H9 (cell line): ENCODE measurements around the gene BCCIP. TPM values are rescaled to one million over a fixed set of nuclear protein-coding genes. Genes with fewer than 3 reads are reported as not detected.

ENCODE experiments used
- DNase-seq: peaks from one replicate; pipeline ENCODE4 v3.0.0-alpha.2; 2017
- H2AFZ ChIP-seq: one replicate; pipeline ENCODE4 v1.6.1; 2013; ENCODE audit warnings: mild to moderate bottlenecking, low read length, control low read depth, moderate library complexity
- H2AK5ac ChIP-seq: 2 replicates; pipeline ENCODE4 v1.6.1; 2013; ENCODE audit warnings: low read length, control low read depth, mixed read lengths; ENCODE audit not compliant: insufficient read length
- H2BK120ac ChIP-seq: one replicate; pipeline ENCODE4 v1.6.1; 2013; ENCODE audit warnings: low read depth, mild to moderate bottlenecking, low read length, control low read depth, inconsistent platforms; ENCODE audit not compliant: poor library complexity, severe bottlenecking
- H2BK12ac ChIP-seq: 2 replicates; pipeline ENCODE4 v1.6.1; 2013; ENCODE audit warnings: low read length, control low read depth, mixed read lengths, low read depth; ENCODE audit not compliant: insufficient read length
- H2BK15ac ChIP-seq: 2 replicates; pipeline ENCODE4 v1.6.1; 2013; ENCODE audit warnings: low read depth, low read length, control low read depth
- H2BK20ac ChIP-seq: one replicate; pipeline ENCODE4 v1.6.1; 2013; ENCODE audit warnings: low read depth, mild to moderate bottlenecking, low read length, control low read depth, inconsistent platforms; ENCODE audit not compliant: poor library complexity, severe bottlenecking
- H2BK5ac ChIP-seq: 2 replicates; pipeline ENCODE4 v1.6.1; 2013; ENCODE audit warnings: low read length, control low read depth, mixed read lengths; ENCODE audit not compliant: insufficient read length
- H3K14ac ChIP-seq: 2 replicates; pipeline ENCODE4 v1.6.1; 2013; ENCODE audit warnings: low read length, control low read depth; ENCODE audit not compliant: insufficient read depth
- H3K18ac ChIP-seq: 2 replicates; pipeline ENCODE4 v1.6.1; 2013; ENCODE audit warnings: low read depth, mild to moderate bottlenecking, mixed read lengths, low read length, control low read depth; ENCODE audit not compliant: insufficient read length
- H3K23ac ChIP-seq: 2 replicates; pipeline ENCODE4 v1.6.1; 2013; ENCODE audit warnings: low read length, control low read depth, mixed read lengths, low read depth; ENCODE audit not compliant: insufficient read length
- H3K23me2 ChIP-seq: 2 replicates; pipeline ENCODE4 v1.6.1; 2013; ENCODE audit warnings: low read depth, mild to moderate bottlenecking, mixed read lengths, low read length, control low read depth; ENCODE audit not compliant: insufficient read length, poor library complexity, severe bottlenecking
- H3K27ac ChIP-seq: 2 replicates; pipeline ENCODE4 v1.5.1; 2013; ENCODE audit warnings: low read length, control low read depth, mixed read lengths, low read depth; ENCODE audit not compliant: insufficient read length
- H3K27me3 ChIP-seq: 2 replicates; pipeline ENCODE4 v1.6.1; 2013; ENCODE audit warnings: low read length, control low read depth, inconsistent platforms; ENCODE audit not compliant: insufficient read depth
- H3K4ac ChIP-seq: 2 replicates; pipeline ENCODE4 v1.6.1; 2013; ENCODE audit warnings: low read depth, mild to moderate bottlenecking, control low read depth, inconsistent platforms, low read length, moderate library complexity
- H3K4me1 ChIP-seq: 2 replicates; pipeline ENCODE4 v1.6.1; 2013; ENCODE audit warnings: low read length, control low read depth, inconsistent platforms; ENCODE audit not compliant: insufficient read depth
- H3K4me2 ChIP-seq: 2 replicates; pipeline ENCODE4 v1.6.1; 2013; ENCODE audit warnings: low read length, control low read depth, mixed read lengths; ENCODE audit not compliant: insufficient read length, insufficient read depth
- H3K56ac ChIP-seq: 2 replicates; pipeline ENCODE4 v1.6.1; 2013; ENCODE audit warnings: low read depth, mild to moderate bottlenecking, mixed read lengths, low read length, control low read depth; ENCODE audit not compliant: insufficient read length
- H3K79me1 ChIP-seq: 2 replicates; pipeline ENCODE4 v1.6.1; 2013; ENCODE audit warnings: low read depth, mild to moderate bottlenecking, moderate library complexity, low read length, control low read depth, inconsistent platforms; ENCODE audit not compliant: insufficient read depth, poor library complexity, severe bottlenecking
- H3K79me2 ChIP-seq: 2 replicates; pipeline ENCODE4 v1.6.1; 2013; ENCODE audit warnings: low read length, control low read depth, inconsistent platforms; ENCODE audit not compliant: insufficient read depth
- H3K9ac ChIP-seq: 2 replicates; pipeline ENCODE4 v1.6.1; 2013; ENCODE audit warnings: low read length, control low read depth, mixed read lengths; ENCODE audit not compliant: insufficient read length; ENCODE audit errors: extremely low read depth
- H3K9me3 ChIP-seq: one replicate; pipeline ENCODE4 v1.6.1; 2013; ENCODE audit warnings: low read depth, low read length, inconsistent platforms; ENCODE audit not compliant: control insufficient read depth
- H3T11ph ChIP-seq: one replicate; pipeline ENCODE4 v1.6.1; 2013; ENCODE audit warnings: mild to moderate bottlenecking, low read length, control low read depth, inconsistent platforms
- H4K20me1 ChIP-seq: one replicate; pipeline ENCODE4 v1.6.1; 2013; ENCODE audit not compliant: control insufficient read depth, insufficient read length, insufficient read depth
- H4K5ac ChIP-seq: 2 replicates; pipeline ENCODE4 v1.6.1; 2013; ENCODE audit warnings: low read depth, mild to moderate bottlenecking, mixed read lengths, low read length, control low read depth; ENCODE audit not compliant: insufficient read length
- H4K8ac ChIP-seq: replicated peaks from 2 replicates; pipeline ENCODE4 v1.6.1; 2013; ENCODE audit warnings: low read length, control low read depth, mixed read lengths, low read depth; ENCODE audit not compliant: insufficient read length
- H4K91ac ChIP-seq: 2 replicates; pipeline ENCODE4 v1.6.1; 2013; ENCODE audit warnings: low read depth, mild to moderate bottlenecking, moderate library complexity, mixed read lengths, low read length, control low read depth; ENCODE audit not compliant: insufficient read length
- H3K27ac Mint-ChIP-seq, 3 experiments: 2 replicates in 2 of 3; 3 replicates in 1 of 3; pipeline ENCODE4 v1.8.0; 2020 to 2021; ENCODE audit warnings: mixed read lengths in 3 of 3, mild to moderate bottlenecking in 1 of 3, moderate library complexity in 1 of 3
- H3K27me3 Mint-ChIP-seq: 2 replicates; pipeline ENCODE4 v1.8.0; 2021; ENCODE audit warnings: low read depth, mild to moderate bottlenecking, moderate library complexity, mixed read lengths
- H3K36me3 Mint-ChIP-seq, 3 experiments: 2 replicates in 2 of 3; 3 replicates in 1 of 3; pipeline ENCODE4 v1.8.0; 2020 to 2021; ENCODE audit warnings: low read depth in 3 of 3, mixed read lengths in 3 of 3; ENCODE audit not compliant: insufficient read depth in 1 of 3
- H3K4me1 Mint-ChIP-seq, 2 experiments: 2 replicates each; pipeline ENCODE4 v1.8.0; 2020; ENCODE audit warnings: mixed read lengths in 2 of 2
- H3K4me3 Mint-ChIP-seq, 2 experiments: 2 replicates in 1 of 2; 3 replicates in 1 of 2; pipeline ENCODE4 v1.8.0; 2020 to 2021; ENCODE audit warnings: mild to moderate bottlenecking in 2 of 2, mixed read lengths in 2 of 2, moderate library complexity in 1 of 2
- H3K9me3 Mint-ChIP-seq, 2 experiments: 2 replicates in 1 of 2; 3 replicates in 1 of 2; pipeline ENCODE4 v1.8.0; 2020; ENCODE audit warnings: mild to moderate bottlenecking in 2 of 2, mixed read lengths in 2 of 2, moderate library complexity in 1 of 2
- WGBS: extraction: QIAGEN DNeasy Blood & Tissue Kit; methylation state at CpG from one replicate; pipeline ENCODE4 v1.1.7; 2013; ENCODE audit warnings: missing lambda C conversion rate, low lambda C conversion rate, mixed read lengths; ENCODE audit not compliant: insufficient read length; ENCODE audit errors: extremely low coverage; 5-methylcytosine and 5-hydroxymethylcytosine counted together
- total RNA-seq: library from RNA; stranded (reverse); gene quantifications from 2 replicates; pipeline ENCODE4 v1.2.1, GENCODE V29; 2021
- TF ChIP-seq, protein P1 (sequence below): fragments of 200-600 bp; sonication (generic); conservative IDR thresholded peaks from 3 replicates; pipeline ENCODE4 v1.8.0; 2021; ENCODE audit warnings: antibody characterized with exemption, mild to moderate bottlenecking

Gene BCCIP
- total RNA-seq, 1 experiment from 2014 or later = 119 TPM

DNA sequence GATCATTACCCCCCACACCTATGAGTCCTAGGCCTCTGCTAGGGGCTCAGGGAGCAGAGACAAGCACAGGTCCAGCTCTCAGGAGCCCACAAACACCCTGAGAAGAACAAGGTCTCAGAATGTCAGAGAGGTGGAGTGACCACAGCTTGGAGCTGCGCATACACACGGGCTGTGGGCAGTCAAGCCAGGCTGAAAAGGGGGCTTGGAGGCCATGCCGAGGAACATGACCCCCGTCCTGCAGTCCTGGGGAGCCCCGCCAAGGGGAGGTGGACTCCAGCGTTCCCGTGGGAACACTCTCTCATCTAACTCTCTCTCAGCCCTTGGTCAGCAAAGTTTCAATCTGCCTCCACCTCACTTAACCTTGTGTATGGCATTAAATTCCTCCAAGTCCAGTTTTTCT lies 39.9 kb upstream of the BCCIP start:
- no peak overlapping the region for H4K5ac ChIP-seq
- no peak overlapping the region for H2BK12ac ChIP-seq
- H4K20me1 ChIP-seq = no peaks in the 10 kb centered on the region
- no peaks in the 10 kb centered on the region for H3K9me3 ChIP-seq
- H3K4me2 ChIP-seq = no peak overlapping the region
- no peaks in the 10 kb centered on the region for H3K79me1 ChIP-seq
- no peak overlapping the region for H3K14ac ChIP-seq
- no peaks in the 10 kb centered on the region for H3K27me3 ChIP-seq
- H3K56ac ChIP-seq = no peak overlapping the region
- DNase-seq = no peak
- TF ChIP-seq, protein P1, sequence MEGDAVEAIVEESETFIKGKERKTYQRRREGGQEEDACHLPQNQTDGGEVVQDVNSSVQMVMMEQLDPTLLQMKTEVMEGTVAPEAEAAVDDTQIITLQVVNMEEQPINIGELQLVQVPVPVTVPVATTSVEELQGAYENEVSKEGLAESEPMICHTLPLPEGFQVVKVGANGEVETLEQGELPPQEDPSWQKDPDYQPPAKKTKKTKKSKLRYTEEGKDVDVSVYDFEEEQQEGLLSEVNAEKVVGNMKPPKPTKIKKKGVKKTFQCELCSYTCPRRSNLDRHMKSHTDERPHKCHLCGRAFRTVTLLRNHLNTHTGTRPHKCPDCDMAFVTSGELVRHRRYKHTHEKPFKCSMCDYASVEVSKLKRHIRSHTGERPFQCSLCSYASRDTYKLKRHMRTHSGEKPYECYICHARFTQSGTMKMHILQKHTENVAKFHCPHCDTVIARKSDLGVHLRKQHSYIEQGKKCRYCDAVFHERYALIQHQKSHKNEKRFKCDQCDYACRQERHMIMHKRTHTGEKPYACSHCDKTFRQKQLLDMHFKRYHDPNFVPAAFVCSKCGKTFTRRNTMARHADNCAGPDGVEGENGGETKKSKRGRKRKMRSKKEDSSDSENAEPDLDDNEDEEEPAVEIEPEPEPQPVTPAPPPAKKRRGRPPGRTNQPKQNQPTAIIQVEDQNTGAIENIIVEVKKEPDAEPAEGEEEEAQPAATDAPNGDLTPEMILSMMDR = no peak
- no peak overlapping the region for H3T11ph ChIP-seq
- no CpG with 5 or more reads among the region's 7 CpGs for WGBS
- Mint-ChIP-seq H3K27ac (no peak overlapping the region), H3K4me3 (no peak overlapping the region), H3K9me3 (peaks cover 0 to 9% of the 10 kb centered on the region in 2 experiments), H3K27me3 (peaks cover 6% of the 10 kb centered on the region), H3K4me1 (no peaks in the 10 kb centered on the region), H3K36me3 (no peaks in the 10 kb centered on the region; a peak in 1 of 7 replicates)
- H3K23me2 ChIP-seq = no peaks in the 10 kb centered on the region
- no peak overlapping the region for H2AFZ ChIP-seq
- H2BK20ac ChIP-seq = no peak overlapping the region
- no peak overlapping the region for H4K91ac ChIP-seq
- H2BK15ac ChIP-seq = no peak overlapping the region
- H3K18ac ChIP-seq = no peak overlapping the region
- no peak overlapping the region for H2AK5ac ChIP-seq
- H3K23ac ChIP-seq = no peak overlapping the region
- H2BK120ac ChIP-seq = no peak overlapping the region
- no peak overlapping the region for H2BK5ac ChIP-seq
- no peak overlapping the region for H4K8ac ChIP-seq
- no peaks in the 10 kb centered on the region for H3K79me2 ChIP-seq
- H3K4ac ChIP-seq = no peak overlapping the region
- H3K9ac ChIP-seq = no peak overlapping the region
- no peaks in the 10 kb centered on the region for H3K4me1 ChIP-seq
- no peak overlapping the region for H3K27ac ChIP-seq
